Superior temporal gyrus (tissue), 1 donor: ENCODE results near the gene RNF144A.

Source experiments
- DNase-seq: peaks from one replicate; pipeline ENCODE4 v3.0.0-alpha.2; 2016; ENCODE audit errors: extremely low spot score

RNF144A gene

DNA sequence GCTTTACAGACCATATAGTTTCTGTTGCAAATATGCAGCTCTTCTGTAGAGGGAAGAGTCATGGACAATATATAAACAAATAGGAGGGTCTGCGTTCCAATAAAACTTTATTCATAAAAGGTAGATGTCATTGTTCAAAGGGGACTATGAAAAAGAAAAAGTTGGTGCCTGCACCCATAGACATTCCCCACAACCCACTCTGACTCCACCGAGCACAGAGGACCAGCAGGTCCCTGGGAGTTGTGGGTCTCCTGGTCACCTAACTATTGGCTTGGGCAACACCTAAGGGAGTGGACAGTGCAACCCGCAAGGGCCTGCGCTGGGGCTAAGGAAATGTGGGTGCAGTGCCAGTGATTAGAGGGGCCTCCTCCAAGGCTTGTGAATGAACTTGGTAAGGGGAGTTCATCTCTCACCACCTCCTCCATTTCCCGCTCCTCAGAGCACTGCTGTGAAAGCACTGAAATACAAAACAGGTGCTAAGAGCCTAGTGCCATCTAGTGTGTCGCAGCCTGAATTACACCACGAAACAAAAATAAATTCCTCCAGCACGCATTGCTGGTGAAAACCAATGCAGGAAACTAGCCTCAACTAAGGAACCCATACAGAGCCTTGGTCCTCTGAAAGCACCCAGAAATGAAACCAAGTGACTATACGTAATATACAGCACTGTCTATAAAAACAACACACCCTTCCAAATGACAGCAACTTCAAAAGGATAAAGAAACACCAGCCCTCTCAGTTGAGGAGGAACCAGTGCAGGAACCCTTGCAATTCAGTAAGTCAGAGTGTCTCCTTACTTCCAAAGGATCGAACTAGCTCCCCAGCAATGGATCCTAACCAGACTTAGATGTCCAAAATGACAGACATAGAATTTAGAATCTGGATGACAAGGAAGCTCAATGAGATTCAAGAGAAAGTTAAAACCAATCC, 166.6 kb downstream of the RNF144A start:
- DNase-seq = no peak

DNA sequence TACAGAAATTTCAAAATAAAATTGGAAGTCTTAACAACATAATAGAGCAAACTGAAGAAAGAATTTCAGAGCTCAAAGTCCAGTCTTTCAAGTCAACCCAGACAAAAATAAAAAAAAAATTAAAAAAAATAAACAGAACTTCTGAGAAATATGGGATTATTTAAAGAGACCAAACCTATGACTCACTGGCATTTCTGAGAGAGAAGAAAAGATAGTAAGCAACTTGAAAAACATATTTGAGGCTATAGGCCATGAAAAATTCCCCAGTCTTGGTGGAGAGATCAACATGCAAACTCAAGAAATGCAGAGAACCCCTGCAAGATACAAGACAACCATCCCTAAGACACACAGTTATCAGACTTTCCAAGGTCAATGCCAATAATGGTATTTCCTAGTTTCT, 167.4 kb downstream of the RNF144A start:
- no peak for DNase-seq

DNA sequence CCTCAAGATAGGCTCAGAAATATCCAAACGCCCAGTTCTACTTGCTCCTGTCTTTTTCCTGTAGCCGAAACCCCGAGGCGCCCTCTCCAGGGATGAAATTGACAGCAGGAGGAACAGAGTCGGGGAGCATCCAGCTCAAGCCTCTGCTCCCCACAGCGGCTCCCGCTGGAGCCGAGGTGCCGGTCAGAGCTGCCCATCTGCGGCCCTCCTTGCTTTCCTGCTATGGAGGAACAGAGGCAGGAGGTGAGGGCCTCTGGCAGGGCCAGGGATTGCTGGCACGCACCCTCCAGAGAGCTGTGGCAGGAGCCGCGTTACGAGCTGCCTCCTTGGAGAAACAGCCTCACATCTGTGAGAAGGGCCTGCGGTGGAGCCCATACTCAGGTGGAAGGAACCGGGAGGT, 172.1 kb downstream of the RNF144A start:
- no peak for DNase-seq

DNA sequence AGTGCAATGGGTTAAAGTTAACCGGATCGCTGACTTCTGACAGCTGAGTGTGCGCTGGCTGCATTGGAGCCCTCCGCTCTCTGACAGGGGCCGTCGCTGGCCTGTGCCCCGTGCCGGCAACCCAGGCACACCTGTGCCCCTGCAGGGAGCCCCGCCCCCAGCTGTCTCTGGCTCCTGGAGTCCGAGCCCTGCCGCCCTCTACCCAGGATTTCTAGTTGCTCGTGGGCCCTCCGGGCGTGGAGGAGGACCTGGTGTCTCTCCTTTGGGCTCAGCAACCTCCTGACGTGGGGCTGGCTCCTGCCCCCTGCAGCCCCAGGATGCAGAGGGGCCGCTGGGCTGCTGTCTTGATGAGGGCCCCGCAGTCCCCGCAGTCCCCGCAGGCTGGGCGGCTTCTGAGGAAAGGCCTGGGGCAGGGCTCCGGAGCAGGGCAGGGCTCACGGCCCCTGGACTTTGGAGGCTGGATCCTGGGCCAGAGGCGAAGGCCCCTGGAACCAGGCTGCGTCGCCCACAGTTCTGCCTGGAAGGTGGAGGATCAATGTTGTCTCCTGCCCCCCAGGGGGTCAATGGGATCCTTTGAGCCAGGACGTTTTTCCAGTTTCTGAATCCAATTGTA, 172.8 kb downstream of the RNF144A start:
- no peak for DNase-seq

DNA sequence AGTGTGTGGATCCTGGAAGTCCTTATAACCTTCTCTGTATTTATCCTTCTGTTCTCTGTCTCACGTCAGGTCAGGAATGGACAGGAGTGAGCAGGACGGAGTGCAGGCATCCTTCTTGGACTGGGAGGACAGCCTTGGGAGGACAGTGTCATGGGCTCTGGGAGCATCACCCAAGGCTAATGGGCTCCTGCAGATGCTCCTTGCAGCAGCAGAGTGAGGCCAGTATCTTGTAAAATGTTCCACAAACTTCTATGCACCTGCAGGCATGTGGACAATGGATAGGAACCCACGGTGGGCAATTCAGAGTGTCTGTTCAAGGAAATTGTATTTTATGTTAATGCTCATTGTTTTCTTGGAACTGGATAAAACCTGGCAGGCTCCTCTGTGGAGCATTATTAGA, 176.2 kb downstream of the RNF144A start:
- no peak for DNase-seq
